GM12801 (cell line): ENCODE results near the gene PAN2.

Experiments
- TF ChIP-seq, protein P1 (sequence below): IDR thresholded peaks from one replicate; pipeline ENCODE4 v1.5.1; 2011; ENCODE audit warnings: control low read depth; ENCODE audit not compliant: insufficient read length; ENCODE audit errors: extremely low read depth

The PAN2 gene

DNA sequence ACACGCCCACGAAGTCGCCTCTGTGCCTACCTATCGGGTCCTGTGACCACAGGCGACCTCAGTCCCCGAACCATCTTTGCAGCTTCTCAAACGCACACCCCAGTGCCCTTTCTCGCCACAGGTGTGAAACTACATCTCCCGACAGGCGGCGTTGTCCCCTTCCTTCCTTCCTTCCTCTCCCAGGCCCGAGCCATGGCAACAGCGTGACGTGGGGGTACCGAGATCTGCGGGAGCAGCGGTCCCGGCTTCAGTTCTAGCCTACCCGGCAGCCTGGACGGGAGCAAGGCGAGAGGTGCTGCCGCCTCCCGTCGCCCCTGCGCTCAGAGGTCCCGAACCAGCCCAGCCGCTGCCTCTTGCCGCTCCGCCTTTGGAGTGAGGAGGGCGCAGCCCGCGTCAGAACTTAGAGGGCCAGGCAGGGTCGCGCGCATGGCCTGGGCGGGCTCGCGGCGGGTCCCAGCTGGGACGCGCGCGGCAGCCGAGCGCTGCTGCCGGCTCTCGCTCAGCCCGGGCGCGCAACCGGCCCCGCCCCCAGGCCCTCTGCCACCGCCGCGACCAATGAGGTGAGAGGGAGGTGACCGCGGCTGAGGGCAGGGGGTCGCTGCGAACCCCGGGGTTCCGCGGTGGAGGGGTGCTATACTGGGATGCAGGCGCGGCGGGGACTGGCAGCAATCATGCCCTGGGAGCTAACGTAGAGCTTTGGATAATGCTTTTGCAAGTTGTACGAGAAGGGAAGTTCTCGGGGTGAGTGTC is 66.9 kb downstream of the PAN2 start, which contains the start of gene COQ10A:
COQ10A (plus strand) TSS at position 250 of the 750 bp plus-strand sequence; CDS start at position 427, 177 bp downstream.
- TF ChIP-seq, protein P1, sequence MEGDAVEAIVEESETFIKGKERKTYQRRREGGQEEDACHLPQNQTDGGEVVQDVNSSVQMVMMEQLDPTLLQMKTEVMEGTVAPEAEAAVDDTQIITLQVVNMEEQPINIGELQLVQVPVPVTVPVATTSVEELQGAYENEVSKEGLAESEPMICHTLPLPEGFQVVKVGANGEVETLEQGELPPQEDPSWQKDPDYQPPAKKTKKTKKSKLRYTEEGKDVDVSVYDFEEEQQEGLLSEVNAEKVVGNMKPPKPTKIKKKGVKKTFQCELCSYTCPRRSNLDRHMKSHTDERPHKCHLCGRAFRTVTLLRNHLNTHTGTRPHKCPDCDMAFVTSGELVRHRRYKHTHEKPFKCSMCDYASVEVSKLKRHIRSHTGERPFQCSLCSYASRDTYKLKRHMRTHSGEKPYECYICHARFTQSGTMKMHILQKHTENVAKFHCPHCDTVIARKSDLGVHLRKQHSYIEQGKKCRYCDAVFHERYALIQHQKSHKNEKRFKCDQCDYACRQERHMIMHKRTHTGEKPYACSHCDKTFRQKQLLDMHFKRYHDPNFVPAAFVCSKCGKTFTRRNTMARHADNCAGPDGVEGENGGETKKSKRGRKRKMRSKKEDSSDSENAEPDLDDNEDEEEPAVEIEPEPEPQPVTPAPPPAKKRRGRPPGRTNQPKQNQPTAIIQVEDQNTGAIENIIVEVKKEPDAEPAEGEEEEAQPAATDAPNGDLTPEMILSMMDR, result no peak
